GM23338 (cell line): ENCODE measurements around the gene RCSD1. TPM values are rescaled to one million over a fixed set of nuclear protein-coding genes. Genes with fewer than 3 reads are reported as not detected.

Source experiments
- ATAC-seq: fragments of 200-7000 bp; cut with Tn5 transposase; 3 replicates; pipeline ENCODE4 v1.9.1; 2020
- DNase-seq: peaks from one replicate; pipeline ENCODE4 v3.0.0-alpha.2; 2015; ENCODE audit warnings: low spot score
- H2AFZ ChIP-seq: fragments of 200-600 bp; sonication (generic); 2 replicates; pipeline ENCODE4 v1.8.0; 2016; ENCODE audit warnings: antibody characterized with exemption, mild to moderate bottlenecking, moderate library complexity
- H3F3A ChIP-seq: fragments of 200-600 bp; sonication (generic); replicated peaks from 2 replicates; pipeline ENCODE4 v1.8.0; 2017; ENCODE audit warnings: antibody characterized with exemption, mixed run types, low read depth
- H3K27ac ChIP-seq: fragments of 200-600 bp; sonication (generic); 2 replicates; pipeline ENCODE4 v1.6.1; 2016; ENCODE audit warnings: low read depth
- H3K27me3 ChIP-seq: fragments of 200-600 bp; sonication (generic); 2 replicates; pipeline ENCODE4 v1.8.0; 2016; ENCODE audit warnings: mild to moderate bottlenecking, mixed run types, moderate library complexity; ENCODE audit not compliant: insufficient read depth
- H3K36me3 ChIP-seq: fragments of 200-600 bp; sonication (generic); 2 replicates; pipeline ENCODE4 v1.8.0; 2016; ENCODE audit warnings: mild to moderate bottlenecking; ENCODE audit not compliant: insufficient read depth
- H3K4me1 ChIP-seq: fragments of 200-600 bp; sonication (generic); 2 replicates; pipeline ENCODE4 v1.8.0; 2016; ENCODE audit warnings: mild to moderate bottlenecking, moderate library complexity; ENCODE audit not compliant: insufficient read depth
- H3K4me2 ChIP-seq: fragments of 200-600 bp; sonication (generic); 2 replicates; pipeline ENCODE4 v1.7.1; 2017; ENCODE audit warnings: mixed run types
- H3K4me3 ChIP-seq: fragments of 200-600 bp; sonication (generic); 2 replicates; pipeline ENCODE4 v1.6.1; 2016; ENCODE audit warnings: mixed run types
- H3K79me2 ChIP-seq: fragments of 200-600 bp; sonication (generic); replicated peaks from 2 replicates; pipeline ENCODE4 v1.8.0; 2017; ENCODE audit warnings: mild to moderate bottlenecking; ENCODE audit not compliant: insufficient read depth
- H3K9me2 ChIP-seq: fragments of 200-600 bp; sonication (generic); 2 replicates; pipeline ENCODE4 v1.8.0; 2017; ENCODE audit not compliant: insufficient read depth
- H4K20me1 ChIP-seq: fragments of 200-600 bp; sonication (generic); replicated peaks from 2 replicates; pipeline ENCODE4 v1.8.0; 2017; ENCODE audit warnings: mild to moderate bottlenecking; ENCODE audit not compliant: insufficient read depth
- H3K27ac Mint-ChIP-seq: 2 replicates; pipeline ENCODE4 v1.8.0; 2020; ENCODE audit warnings: inconsistent platforms, mild to moderate bottlenecking, moderate library complexity, mixed read lengths
- H3K27me3 Mint-ChIP-seq: 3 replicates; pipeline ENCODE4 v1.8.0; 2022; ENCODE audit warnings: low read depth, mild to moderate bottlenecking, moderate library complexity, mixed read lengths, inconsistent platforms; ENCODE audit not compliant: insufficient read depth, poor library complexity
- H3K36me3 Mint-ChIP-seq: 3 replicates; pipeline ENCODE4 v1.8.0; 2021; ENCODE audit warnings: low read depth, mild to moderate bottlenecking, inconsistent platforms, moderate library complexity, mixed read lengths
- H3K4me1 Mint-ChIP-seq: 3 replicates; pipeline ENCODE4 v1.8.0; 2020; ENCODE audit warnings: mild to moderate bottlenecking, inconsistent platforms, mixed read lengths
- H3K4me3 Mint-ChIP-seq: 3 replicates; pipeline ENCODE4 v1.8.0; 2021; ENCODE audit warnings: moderate library complexity, mild to moderate bottlenecking, inconsistent platforms, mixed read lengths
- H3K9me3 Mint-ChIP-seq: 3 replicates; pipeline ENCODE4 v1.8.0; 2020; ENCODE audit warnings: moderate library complexity, mild to moderate bottlenecking, inconsistent platforms, mixed read lengths
- EZH2 ChIP-seq: fragments of 200-600 bp; sonication (generic); IDR thresholded peaks from one replicate; pipeline ENCODE4 v1.8.0; 2017; ENCODE audit warnings: antibody characterized with exemption, mild to moderate bottlenecking, low read depth; ENCODE audit not compliant: unreplicated experiment
- JUNB ChIP-seq: IDR thresholded peaks from one replicate; pipeline ENCODE4 v1.6.1; 2016; ENCODE audit warnings: antibody characterized with exemption; ENCODE audit not compliant: unreplicated experiment
- POLR2AphosphoS5 ChIP-seq: IDR thresholded peaks from 2 replicates; pipeline ENCODE4 v1.6.1; 2016; ENCODE audit warnings: antibody characterized with exemption, low read depth
- STAT1 ChIP-seq: IDR thresholded peaks from one replicate; pipeline ENCODE4 v1.6.1; 2016; ENCODE audit warnings: antibody characterized with exemption; ENCODE audit not compliant: unreplicated experiment
- ZNF114 ChIP-seq: fragments of 250-450 bp; sonication (Bioruptor Pico); IDR thresholded peaks from 2 replicates; pipeline ENCODE4 v1.5.0; 2020; ENCODE audit warnings: mild to moderate bottlenecking, moderate library complexity
- polyA plus RNA-seq: library from polyadenylated mRNA; unstranded; fragments of >200 nt; fragmentation: Nextera tagmentation; extraction: Ambion mirVana; gene quantifications from 2 replicates; pipeline ENCODE4 v1.2.1, GENCODE V29; 2016
- total RNA-seq: library from RNA; depleted of rRNA; stranded (reverse); fragments of >200 nt; shearing (Covaris generic); gene quantifications from 2 replicates; pipeline ENCODE4 v1.2.3, GENCODE V29; 2014
- TF ChIP-seq, protein P1 (sequence below): IDR thresholded peaks from 2 replicates; pipeline ENCODE4 v1.6.1; 2016; ENCODE audit warnings: antibody characterized with exemption
- TF ChIP-seq, protein P2 (sequence below), 2 experiments: fragments of 200-600 bp in 1 of 2; sonication (generic) in 1 of 2; conservative IDR thresholded peaks; 2 replicates each; pipeline versions ENCODE4 v1.5.1 to v1.6.1; 2016 to 2017; ENCODE audit warnings: antibody characterized with exemption in 2 of 2, low read depth in 2 of 2, mild to moderate bottlenecking in 2 of 2, moderate library complexity in 1 of 2

Gene RCSD1
- total and polyA plus RNA-seq, 2 experiments from 2014 or later = 0.18 to 0.73 TPM

DNA sequence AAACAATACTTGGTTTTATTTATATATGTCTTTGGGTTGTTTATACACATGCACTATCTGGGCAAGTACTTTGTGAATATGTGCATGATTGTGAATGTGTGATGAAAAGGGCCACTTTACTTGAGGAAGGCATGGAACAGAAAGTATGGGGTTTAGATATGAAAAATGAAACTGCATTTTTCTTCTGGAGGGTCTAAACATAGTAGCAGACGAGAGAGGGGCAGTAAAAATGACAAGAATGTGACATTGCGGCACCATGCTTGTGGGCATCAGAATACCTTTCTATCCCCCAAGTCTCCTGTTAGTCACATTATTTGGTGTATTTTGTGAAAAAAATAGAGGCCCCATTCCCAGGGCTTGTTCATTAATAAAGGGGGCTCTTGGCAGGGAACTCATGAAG is 76.3 kb downstream of the RCSD1 start:
- Mint-ChIP-seq H3K27ac (no peak overlapping the region), H3K4me3 (no peak overlapping the region), H3K9me3 (no peaks in the 10 kb centered on the region), H3K36me3 (no peaks in the 10 kb centered on the region), H3K27me3 (peaks cover 7% of the 10 kb centered on the region), H3K4me1 (peaks cover 55% of the 10 kb centered on the region)
- H3K36me3 ChIP-seq = no peaks in the 10 kb centered on the region
- DNase-seq (no peak), ATAC-seq (no peak)
- H3K27ac ChIP-seq = no peak overlapping the region
- H3F3A ChIP-seq = no peaks in the 10 kb centered on the region
- H3K4me3 ChIP-seq = no peak overlapping the region
- no peak for TF ChIP-seq JUNB
- TF ChIP-seq, protein P1, sequence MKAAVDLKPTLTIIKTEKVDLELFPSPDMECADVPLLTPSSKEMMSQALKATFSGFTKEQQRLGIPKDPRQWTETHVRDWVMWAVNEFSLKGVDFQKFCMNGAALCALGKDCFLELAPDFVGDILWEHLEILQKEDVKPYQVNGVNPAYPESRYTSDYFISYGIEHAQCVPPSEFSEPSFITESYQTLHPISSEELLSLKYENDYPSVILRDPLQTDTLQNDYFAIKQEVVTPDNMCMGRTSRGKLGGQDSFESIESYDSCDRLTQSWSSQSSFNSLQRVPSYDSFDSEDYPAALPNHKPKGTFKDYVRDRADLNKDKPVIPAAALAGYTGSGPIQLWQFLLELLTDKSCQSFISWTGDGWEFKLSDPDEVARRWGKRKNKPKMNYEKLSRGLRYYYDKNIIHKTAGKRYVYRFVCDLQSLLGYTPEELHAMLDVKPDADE = no peak
- H2AFZ ChIP-seq = no peak overlapping the region
- no peaks in the 10 kb centered on the region for H3K9me2 ChIP-seq
- no peaks in the 10 kb centered on the region for H4K20me1 ChIP-seq
- no peaks in the 10 kb centered on the region for H3K79me2 ChIP-seq
- peaks cover 50% of the 10 kb centered on the region for H3K4me1 ChIP-seq
- peak overlapping the region; percentile 14; the same call in 1 of the 2 replicates for H3K4me2 ChIP-seq
- peaks cover 3% of the 10 kb centered on the region; the same call in 1 of the 2 replicates for H3K27me3 ChIP-seq

DNA sequence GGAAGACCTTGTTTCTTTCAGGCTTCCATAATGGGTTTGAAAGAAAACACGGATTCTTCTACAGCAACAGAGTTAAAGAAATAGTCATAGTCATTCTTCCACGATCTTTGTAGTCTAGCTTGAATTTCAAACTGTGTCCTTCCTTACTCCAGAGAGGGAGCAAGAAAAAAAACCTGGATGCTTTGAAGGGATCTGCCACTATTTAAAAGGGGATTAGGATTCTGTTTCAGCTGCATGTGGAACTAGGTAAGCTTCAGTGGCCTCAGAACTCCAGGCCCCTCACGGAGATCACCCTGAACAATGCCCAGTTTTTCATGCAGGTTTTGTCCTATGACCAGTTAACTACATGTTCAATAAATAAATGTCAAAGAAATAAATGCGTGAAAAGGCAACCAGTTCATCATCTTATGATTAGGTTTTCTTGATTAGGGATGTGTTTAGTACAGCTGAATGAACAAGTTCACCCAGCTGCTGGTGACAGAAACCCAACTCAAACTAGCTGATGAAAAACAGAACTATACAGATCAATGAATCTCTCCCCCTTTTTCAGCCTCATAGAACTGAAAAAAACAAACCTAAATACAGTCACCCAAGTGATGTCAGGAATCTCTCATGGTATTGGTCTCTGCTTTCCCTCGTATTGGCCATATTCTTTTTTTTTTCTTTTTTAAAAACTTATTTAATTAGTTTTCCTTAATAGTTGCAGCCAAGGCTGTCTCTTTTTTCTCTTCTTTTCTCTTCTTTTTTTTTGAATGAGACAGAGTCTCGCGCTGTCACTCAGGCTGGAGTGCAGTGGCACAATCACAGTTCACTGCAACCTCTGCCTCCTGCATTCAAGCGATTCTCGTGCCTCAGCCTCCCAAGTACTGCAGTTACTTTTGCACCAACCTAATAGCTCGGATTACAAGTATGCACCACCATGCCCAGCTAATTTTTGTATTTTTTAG is 77.2 kb downstream of the RCSD1 start:
- Histone ChIP-seq H3K27ac (no peak overlapping the region), H3F3A (no peaks in the 10 kb centered on the region), H2AFZ (no peak overlapping the region), H3K27me3 (peaks cover 11% of the 10 kb centered on the region), H3K36me3 (no peaks in the 10 kb centered on the region), H3K4me1 (peaks cover 50% of the 10 kb centered on the region), H3K9me2 (no peaks in the 10 kb centered on the region), H3K4me3 (no peak overlapping the region), H3K4me2 (no peak overlapping the region), H3K79me2 (no peaks in the 10 kb centered on the region), H4K20me1 (no peaks in the 10 kb centered on the region)
- DNase-seq (no peak), ATAC-seq (peak; percentile 40)
- no peaks in the 10 kb centered on the region for H3K36me3 Mint-ChIP-seq
- H3K9me3 Mint-ChIP-seq = no peaks in the 10 kb centered on the region
- H3K27me3 Mint-ChIP-seq = peaks cover 7% of the 10 kb centered on the region
- no peak for TF ChIP-seq JUNB
- no peak for TF ChIP-seq EZH2
- no peak overlapping the region; the same call in 2 of the 3 replicates for H3K4me3 Mint-ChIP-seq
- peaks cover 55% of the 10 kb centered on the region for H3K4me1 Mint-ChIP-seq
- no peak overlapping the region for H3K27ac Mint-ChIP-seq

DNA sequence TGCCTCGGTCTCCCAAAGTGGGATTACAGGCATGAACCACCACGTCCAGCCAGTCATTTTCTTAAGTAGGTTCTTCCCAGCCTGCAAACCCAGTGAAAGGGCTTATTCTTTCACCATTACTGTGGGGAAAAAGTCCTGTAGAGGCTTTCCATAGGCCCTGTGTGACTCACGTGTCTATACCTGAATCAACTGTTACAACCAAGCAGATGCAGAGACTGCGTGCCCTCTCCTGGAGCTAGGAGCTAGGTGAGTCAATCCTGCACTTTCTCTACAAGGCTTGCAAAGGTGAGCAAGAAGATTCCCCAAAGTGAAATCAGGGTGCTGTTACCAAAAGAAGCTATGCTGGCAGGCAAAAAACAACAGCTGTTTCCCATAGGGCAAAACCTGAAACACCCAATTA is 77.9 kb downstream of the RCSD1 start:
- Histone ChIP-seq H3K79me2 (no peaks in the 10 kb centered on the region), H2AFZ (no peak overlapping the region), H3K4me2 (no peak overlapping the region), H3K27ac (no peak overlapping the region), H3K9me2 (no peaks in the 10 kb centered on the region), H4K20me1 (no peaks in the 10 kb centered on the region), H3K27me3 (peaks cover 18% of the 10 kb centered on the region), H3K36me3 (no peaks in the 10 kb centered on the region), H3F3A (0 out of 2 replicates have a peak, but pooled peaks cover under 1% of the 10 kb centered on the region), H3K4me1 (peaks cover 50% of the 10 kb centered on the region), H3K4me3 (no peak overlapping the region)
- DNase-seq = no peak
- Mint-ChIP-seq H3K9me3 (no peaks in the 10 kb centered on the region; the same call in 1 of the 3 replicates), H3K36me3 (no peaks in the 10 kb centered on the region), H3K27me3 (peaks cover 13% of the 10 kb centered on the region), H3K27ac (no peak overlapping the region), H3K4me1 (peaks cover 54% of the 10 kb centered on the region), H3K4me3 (no peak overlapping the region)
- no peak for ATAC-seq
- TF ChIP-seq, protein P2, sequence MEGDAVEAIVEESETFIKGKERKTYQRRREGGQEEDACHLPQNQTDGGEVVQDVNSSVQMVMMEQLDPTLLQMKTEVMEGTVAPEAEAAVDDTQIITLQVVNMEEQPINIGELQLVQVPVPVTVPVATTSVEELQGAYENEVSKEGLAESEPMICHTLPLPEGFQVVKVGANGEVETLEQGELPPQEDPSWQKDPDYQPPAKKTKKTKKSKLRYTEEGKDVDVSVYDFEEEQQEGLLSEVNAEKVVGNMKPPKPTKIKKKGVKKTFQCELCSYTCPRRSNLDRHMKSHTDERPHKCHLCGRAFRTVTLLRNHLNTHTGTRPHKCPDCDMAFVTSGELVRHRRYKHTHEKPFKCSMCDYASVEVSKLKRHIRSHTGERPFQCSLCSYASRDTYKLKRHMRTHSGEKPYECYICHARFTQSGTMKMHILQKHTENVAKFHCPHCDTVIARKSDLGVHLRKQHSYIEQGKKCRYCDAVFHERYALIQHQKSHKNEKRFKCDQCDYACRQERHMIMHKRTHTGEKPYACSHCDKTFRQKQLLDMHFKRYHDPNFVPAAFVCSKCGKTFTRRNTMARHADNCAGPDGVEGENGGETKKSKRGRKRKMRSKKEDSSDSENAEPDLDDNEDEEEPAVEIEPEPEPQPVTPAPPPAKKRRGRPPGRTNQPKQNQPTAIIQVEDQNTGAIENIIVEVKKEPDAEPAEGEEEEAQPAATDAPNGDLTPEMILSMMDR (conservative IDR thresholded peaks at IDR 0.05; ENCODE audit: low read depth in 2 of 2) = no peak
- TF ChIP-seq STAT1 (no peak), POLR2AphosphoS5 (no peak), JUNB (no peak), ZNF114 (no peak), EZH2 (no peak)
